HG03135 (cell line): Measurements from ENCODE around the gene NFYC.
"Not testable (repeated sequence)": the region's sequence is repeated elsewhere in the genome, so short reads cannot be mapped to it uniquely, and the experiment has no call there.

ENCODE experiments used
- ATAC-seq: cut with Tn5 transposase; IDR thresholded peaks from one replicate; pipeline ENCODE4 v1.9.1; 2021; ENCODE audit warnings: mild to moderate bottlenecking, moderate library complexity; ENCODE audit not compliant: unreplicated experiment

The NFYC gene

DNA sequence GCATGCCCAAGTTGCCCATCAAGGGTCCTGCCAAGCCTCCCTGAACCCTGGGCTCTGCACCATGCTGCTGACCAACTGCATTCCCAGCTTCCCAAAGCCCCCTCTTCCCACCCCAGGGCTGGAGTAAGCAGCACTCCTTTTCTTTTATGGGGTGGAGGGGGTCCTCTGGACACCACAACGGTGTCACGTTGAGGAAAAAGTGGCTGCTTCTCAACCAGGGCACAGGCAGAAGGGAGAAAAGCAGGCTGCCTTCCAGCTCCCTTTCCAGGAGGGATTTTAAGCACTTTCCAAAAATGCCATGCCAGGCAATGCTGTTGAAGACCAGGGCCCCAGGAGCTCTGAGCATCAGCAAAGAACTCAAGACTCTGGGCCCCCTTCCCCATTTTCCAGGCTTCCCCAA lies 26.7 kb upstream of the NFYC start:
- no peak for ATAC-seq

DNA sequence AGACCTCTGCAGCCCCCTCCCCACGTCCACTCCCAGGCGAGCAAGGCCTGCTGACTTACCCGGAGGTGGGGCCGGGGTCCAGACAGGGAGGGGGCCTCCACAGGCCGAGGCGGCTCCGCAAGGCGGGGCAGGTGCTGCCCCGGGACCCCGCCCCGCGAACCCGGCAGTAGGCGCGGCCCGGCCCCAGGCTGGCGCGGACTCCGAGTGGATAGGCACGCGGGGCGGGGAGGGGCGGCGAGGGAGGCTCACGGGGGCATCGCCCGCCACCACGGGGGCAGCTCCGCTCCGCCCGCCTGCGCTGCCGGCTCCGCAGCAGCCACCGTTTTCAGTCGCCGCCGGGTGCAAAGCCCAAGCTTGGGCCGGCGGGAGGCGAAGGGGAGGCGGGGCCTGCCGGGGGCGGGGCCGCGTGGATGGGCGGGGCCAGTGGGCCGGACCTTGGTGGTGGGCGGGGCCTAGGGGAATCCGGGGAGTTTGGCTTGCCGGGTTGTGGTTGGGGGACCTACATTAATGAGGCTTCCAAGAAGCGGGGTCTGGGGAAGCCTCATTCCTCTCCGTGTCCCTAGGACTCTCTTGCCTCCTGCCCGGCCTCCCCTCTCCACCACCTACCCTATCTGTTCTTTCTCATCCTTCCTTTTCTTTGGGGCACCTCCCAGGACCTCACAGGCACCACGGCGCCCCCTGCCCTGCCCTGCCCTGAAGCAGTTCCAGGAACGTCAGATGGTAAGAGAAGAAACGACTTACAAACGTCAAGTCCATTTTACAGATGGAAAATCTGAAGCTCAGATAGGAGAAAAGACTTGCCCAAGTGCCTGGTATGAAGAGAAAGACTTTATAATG lies 26.0 kb upstream of the NFYC start, which contains the start of gene RIMS3:
RIMS3 (minus strand) TSS at position 348 of the 837 bp plus-strand sequence. CDS start 23,757 bp downstream, outside the sequence.
- peak; percentile 64 for ATAC-seq

DNA sequence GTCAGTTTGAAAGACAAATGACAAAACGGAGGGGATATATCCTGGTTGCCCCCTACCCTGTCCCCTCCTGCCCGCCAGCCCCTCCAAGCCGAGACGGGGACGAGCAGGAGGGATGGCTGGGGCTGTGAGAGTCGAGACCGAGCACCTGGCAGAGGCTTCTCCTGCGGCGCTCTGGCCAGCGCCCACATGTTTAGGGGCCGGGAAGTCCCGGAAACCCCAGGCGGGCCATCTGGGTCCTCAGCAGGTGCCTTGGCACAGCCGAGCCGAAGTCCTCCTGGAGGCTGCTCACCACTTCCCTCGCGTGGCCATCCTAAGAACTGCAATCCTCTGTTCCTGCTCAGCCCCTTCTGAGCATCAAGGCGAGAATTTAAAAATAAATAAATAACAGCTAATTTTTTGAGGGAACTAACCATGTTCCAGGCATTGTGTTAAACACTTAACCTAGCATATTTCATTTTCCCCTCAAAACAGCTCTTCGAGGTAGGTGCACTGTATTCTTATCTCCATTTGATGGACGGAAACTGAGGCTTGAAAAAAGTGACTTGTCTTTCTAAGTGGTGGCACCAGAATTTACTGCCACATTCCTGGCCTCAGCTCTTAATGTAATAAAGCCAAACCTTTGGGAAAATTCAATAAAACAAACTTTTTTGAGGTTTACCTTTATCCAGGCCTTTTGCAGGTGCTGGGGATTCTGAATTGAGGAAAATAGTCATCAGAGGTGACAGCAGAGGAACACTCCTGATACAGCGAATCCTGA lies 22.6 kb upstream of the NFYC start:
- peak; percentile 60 for ATAC-seq

DNA sequence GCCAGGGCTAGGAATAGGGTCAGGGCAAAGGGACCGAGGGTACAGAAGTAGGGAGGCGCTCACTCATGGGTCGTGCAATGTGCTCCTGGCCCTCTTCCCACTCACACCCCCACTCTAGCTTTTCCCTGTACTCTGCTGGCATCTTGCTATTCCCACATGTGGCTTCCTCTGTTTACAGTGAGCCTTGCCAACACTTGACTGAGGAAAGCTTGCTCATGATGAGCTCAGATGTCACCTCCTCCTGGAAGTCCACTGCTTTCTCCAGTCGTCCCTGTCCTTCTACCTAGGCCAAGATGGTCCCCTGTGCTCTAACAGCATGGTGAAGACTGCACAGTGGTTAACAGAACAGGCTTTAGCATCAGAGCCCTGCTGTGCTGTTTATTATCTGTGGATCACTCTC lies 18.1 kb upstream of the NFYC start:
- ATAC-seq, result no peak

DNA sequence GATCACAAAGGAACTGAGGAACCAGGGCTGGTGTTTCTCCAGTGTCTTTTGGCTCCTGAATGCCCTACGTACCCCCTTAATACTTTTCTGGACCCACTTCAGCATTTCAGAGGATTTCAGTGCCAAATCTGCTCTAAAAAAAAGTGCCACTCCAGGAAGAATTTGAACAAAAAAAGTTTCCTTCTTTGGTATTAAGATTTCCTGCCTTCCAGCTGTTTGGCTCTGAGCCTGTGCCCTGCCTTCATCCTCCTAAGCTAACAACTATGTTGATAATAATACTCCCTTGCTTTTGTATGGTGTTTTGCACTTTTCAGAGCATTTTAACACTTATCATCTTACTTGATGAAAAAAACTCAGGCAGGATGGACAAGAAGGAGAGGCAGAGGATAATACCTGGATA lies 15.0 kb upstream of the NFYC start:
- no peak for ATAC-seq

DNA sequence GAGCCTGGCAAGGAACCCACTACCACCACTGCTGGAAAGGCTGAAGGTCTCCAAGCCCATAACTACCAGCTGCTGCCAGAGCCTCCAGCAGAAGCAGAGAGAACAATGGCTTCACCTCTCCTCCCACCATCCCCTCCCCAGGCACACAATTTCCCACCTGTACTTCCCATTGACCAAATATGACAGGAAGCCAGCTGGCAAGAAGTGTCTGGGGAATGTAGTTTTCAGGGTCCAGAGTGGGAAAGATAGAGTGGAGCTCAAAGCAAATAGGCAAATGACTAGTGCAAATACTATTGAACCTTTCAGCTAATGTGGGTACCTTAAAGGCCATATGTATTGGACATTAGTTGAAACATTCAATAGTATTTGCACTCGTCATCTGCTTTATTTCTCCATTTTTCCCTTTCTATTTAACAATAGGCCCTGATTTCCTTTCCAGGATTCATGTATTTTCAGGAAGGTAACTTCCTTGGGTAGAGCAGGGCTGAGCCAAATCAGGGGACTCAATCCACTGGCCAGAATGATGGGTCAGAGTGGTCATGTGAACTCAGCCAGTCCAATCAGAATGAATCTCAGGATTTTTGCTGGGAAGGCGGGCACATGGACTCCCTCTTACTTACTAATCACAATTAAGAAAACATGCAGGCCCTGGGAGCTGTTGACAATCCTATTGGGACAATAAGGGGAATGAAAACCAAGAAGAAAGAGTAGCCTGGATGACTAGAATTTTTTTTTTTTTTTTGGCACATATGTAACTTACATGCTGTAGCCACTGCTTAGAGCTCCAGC lies 12.1 kb upstream of the NFYC start:
- ATAC-seq, result no peak

DNA sequence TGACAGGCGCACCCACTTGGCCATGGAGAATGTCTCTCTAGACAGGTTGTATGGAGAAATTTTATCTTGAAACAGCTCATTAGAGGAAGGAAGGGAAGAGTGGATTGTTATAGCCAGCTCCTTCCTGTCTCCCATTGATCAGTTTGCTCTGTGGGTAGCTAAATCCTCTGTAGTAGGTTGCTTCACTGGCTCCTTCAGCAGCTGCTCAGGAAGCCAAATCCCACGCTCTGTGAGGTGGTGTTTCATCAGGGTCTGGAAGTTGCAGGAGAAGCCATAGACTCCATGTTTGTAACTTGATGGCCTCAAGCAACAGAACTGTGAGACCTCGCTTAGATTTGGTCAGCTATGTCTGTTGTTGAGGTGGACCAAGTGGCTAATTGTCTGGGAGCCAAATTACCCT lies 6.8 kb upstream of the NFYC start:
- ATAC-seq, result no peak

DNA sequence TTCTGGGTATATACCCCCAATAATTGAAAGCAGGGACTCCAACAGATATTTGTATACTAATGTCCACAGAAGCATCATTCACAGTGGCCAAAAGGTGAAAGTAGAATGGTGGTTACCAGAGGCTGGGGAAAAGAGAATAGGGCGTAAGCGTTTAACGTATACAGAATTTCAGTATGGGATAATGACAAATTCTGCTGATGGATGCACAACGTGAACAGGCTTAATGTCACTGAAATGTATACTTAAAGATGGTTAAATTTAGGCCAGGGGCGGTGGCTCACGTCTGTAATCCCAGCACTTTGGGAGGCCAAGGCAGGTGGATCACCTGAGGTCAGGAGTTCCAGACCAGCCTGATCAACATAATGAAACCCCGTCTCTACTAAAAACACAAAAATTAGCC lies 4.4 kb upstream of the NFYC start:
- ATAC-seq, result no peak

DNA sequence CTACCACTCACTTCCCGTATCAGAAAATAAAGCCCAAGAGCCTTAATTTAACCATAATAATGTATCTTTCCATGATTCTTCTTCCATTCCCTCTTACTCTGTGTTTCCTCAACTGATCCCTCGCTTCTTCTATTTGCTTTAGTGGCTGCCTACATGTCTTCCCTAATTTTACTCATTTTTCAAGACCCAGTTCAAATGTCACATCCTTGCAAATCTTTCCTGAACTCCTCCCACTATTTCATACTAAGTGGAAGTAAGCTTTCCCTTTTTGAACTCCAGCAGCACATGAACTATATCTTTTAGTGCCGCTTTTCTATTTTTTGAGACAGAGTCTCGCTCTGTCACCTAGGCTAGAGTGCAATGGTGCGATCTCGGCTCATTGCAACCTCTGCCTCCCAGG lies 3.8 kb upstream of the NFYC start:
- no peak for ATAC-seq

DNA sequence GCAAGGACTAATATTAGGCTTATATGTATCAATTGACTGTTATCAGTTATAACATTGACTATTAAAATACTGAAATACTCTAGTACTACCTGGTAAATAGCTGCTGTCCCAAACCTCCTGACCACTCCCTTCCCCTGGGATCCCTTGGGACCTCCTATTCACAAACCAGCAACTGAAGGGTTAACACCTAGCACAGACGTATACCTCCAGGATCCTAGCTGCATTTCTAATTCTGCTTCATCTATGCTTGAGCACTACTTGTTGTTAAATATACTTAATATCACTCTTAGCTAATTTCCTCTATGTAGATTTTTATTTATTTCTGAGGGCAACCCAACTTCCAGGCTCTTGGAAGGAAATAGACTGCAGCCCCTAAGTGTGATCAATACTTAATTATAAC lies 1.8 kb upstream of the NFYC start:
- ATAC-seq, result no peak

DNA sequence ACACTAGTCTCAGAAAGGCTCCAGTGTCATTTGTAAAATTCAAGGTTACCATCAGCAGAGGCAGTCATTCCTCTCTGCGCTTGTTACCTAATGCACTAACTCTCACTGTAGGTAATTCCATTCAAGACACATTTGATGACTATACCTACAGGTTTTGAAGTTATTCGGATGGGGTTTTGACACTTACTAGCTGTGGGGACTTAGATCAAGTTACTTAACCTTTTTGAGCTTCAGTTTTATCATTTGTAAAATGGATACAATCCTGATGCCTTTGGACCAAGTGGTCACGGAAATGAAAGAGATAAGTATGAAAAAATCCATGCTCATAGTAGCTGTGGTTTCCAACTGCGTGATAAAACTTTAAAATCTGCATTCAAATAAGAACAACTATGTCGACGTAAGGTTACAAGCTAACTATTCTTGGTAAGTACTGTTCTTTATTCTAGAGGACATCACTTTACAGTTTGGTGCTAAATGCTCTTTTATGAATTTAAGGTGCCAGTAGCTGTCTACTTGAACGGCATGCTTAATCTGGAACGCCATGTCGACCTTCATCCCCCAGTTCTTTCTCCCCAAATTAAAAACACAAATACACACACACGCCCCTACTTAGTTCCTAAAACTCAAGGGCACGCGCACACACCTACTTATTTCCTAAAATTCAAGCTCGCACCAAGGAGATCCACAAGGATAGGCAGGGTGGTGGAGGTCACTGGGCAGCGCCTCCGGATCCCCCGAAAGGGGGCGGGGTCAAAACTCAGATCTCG lies 550 bp upstream of the NFYC start:
- ATAC-seq, result no peak

DNA sequence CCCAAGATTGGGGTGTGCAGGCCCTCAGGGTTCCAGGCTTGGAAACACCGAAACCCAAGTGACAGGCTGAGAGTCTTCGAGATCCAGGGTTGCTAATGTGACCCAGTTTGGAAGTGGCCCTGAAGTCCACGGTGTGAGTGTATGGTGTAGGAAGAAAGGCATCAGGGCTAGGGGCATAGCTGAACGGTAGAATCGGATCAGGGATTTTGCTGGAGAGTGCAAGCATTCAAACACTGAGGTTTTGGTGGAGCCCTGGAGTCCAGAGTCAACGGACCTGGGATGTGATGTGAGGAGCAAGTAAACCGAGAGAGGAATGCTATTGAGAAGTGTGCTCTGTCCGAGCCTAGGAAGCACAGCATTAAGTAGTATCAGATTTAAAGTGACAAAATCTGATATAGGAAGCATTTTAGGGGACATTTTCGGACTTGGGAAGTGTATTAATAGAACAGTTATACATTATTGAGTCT lies 958 bp downstream of the NFYC start:
- no peak for ATAC-seq

DNA sequence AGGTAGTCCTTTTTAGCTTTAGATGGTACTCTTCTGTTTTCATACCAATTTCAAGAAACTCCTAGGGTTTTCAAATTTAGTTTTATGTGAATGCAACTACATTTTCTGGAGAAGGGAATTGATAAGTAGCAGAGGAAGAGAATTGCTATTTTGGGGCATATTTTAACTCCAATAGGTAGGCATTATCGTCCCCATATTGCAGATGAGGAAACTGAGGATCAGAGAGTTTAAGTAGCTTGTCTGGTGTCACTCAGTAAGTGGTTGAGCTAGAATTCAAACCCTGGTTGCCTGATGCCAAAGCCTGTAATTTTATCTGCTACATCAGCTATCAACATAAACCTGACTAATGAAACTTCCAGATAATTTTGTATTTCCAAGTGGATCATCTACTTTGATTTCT lies 1.9 kb downstream of the NFYC start:
- no peak for ATAC-seq

DNA sequence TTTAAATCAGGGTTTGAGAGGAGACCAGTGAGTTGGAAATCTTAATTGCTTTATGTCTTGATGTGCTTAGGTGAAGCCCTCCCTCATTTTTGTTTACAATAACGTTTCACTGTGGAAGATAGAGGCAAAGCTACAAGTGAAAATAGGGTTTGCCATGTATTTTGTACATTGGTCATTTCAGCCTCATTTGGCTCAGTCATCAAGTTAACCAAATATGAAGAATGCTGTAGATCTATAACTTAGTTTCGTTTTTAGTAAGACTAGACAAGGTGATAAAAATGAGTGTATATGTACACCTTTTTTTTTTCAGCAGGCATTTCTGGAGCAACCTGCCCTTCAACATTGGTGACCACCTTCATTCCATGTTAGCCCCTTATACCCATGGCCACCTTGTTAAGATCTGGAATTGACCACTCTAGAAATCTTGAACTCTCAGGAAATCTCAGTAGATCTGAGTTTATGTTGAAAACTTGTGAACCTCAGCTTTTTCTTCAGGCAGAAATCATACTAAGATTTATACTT lies 2.9 kb downstream of the NFYC start:
- no peak for ATAC-seq

DNA sequence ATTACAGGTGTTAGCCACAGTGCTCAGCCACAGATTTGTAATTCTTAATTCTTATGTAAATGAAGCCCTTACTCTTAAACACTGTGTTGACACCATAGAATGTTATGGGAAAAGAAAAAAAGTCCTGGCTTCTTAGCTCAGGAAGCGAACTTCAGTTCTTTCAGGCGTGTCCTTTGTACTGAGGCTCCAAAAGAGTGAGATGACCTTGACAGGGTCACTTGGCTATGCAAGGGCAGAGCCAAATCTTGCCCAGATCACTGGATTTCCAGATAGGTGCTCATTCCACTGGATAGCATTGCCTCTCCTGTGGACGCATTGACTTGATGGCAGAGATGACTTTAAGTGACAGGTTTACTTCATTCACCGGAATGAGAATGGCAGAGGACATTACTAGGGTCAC lies 4.8 kb downstream of the NFYC start:
- ATAC-seq, result no peak

DNA sequence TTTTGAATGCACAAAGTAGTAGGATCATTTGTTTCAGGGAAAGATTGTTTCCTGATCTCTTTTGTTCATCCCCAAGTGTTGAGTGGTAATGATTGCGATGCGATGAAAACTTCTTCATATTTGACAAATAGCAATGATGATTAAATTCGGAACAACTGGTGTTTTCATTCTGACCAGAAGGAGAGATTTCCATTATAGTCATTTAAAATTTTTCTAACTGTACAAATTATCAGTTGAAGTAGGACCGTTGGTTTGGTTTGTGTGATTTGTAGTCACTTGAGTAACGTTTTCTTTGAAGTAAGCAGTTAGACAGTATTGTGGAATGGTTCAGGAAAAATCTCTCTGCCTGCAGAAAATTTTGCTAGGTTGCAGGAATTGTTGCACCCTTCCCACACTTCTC lies 5.9 kb downstream of the NFYC start:
- no peak for ATAC-seq

DNA sequence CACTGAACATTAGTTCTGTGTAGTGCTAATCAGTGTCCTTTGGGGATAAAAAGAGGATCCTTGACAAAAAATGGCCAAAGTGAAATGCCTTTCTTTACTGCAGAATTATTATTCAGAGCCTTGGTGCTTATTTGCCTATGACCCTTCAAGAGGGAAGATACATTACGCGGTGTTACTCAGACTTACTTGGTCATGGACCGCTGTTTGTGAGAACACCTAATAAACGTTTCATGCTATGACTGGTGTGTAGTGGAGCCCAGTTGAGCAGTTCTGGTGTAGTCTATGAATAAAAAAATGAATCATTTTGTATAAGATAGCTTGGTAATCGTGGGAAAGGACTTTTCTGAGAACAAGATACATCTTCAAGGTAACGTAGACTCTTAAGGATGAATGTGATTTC lies 8.3 kb downstream of the NFYC start:
- ATAC-seq, result peak; percentile 55

DNA sequence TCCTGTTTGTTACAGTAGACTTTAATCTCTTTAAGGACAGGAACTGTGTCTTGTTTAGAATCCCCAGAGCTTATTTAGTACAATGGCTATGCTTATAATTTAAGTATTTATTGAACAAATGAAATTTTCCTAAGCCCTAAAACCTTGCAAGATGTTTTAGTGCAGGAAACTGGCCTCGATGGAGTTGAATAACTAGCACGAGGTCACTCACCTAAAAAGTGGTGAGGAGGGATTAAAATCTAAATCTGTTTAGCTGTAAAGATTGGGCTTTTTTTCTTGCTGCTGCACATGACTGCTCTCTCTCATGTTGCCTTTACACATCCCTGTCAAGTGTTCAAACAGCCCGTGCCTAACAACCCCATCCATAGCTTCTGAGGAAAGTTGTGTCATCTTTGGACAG lies 10.2 kb downstream of the NFYC start:
- no peak for ATAC-seq

DNA sequence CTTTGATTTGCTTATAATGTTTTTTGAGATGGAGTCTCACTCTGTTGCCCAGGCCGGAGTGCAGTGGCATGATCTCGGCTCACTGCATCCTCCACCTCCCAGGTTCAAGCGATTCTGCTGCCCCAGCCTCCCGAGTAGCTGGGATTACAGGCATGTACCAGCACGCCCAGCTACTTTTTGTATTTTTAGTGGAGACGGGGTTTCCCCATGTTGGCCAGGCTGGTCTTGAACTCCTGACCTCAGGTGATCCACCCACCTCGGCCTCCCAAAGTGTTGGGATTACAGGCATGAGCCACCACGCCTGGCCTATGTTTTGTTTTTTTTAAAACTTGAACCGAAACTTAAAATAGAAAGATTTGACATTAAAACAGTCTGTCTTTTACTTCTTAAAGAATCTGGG lies 11.3 kb downstream of the NFYC start:
- ATAC-seq, result not testable (repeated sequence)

DNA sequence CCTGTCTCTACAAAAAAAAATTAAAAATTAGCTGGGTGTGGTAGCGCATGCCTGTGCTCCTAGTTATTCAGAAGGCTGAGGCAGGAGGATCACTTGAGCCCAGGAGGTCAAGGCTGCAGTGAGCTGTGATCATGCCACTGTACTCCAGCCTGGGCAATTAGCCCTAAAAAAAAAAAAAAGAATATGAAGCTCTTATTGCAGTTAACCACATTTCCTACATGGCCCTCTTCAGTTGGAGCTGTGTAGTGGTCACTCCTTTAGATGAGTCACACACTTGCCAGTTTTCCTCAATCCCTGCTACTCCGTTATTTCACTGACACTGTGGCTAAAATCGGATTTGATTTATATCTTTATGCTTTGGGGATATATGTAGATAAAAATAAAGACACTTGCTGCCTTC lies 11.8 kb downstream of the NFYC start:
- no peak for ATAC-seq
